GM21360 (cell line): Measurements from ENCODE around the gene AHRR.
A peak's percentile ranks its signal among the peaks of the same experiment; 100 is the strongest.

ENCODE experiments used
- ATAC-seq: cut with Tn5 transposase; IDR thresholded peaks from one replicate; pipeline ENCODE4 v1.9.1; 2021; ENCODE audit warnings: mild to moderate bottlenecking, moderate library complexity; ENCODE audit not compliant: unreplicated experiment

The AHRR gene

GRCh38 chr5:318931-319601, 2.4 kb upstream of the AHRR start:
- ATAC-seq: no peak

GRCh38 chr5:320524-321229, 837 bp upstream of the AHRR start:
- ATAC-seq: no peak

GRCh38 chr5:321726-322251, 275 bp downstream of the AHRR start:
- peak; percentile 3 for ATAC-seq

- no peak for ATAC-seq
Measured at GRCh38 chr5:322281-322941, 897 bp downstream of the AHRR start.

- ATAC-seq: no peak
Measured at GRCh38 chr5:322942-323879, 1.7 kb downstream of the AHRR start.

GRCh38 chr5:324736-325612, 3.5 kb downstream of the AHRR start:
- ATAC-seq: no peak

GRCh38 chr5:326109-326508, 4.6 kb downstream of the AHRR start:
- ATAC-seq: no peak

GRCh38 chr5:329121-329735, 7.7 kb downstream of the AHRR start:
- ATAC-seq: no peak

- ATAC-seq: no peak
Measured at GRCh38 chr5:329768-330167, 8.3 kb downstream of the AHRR start.

GRCh38 chr5:332843-333242, 11.3 kb downstream of the AHRR start:
- ATAC-seq: no peak

- no peak for ATAC-seq
Measured at GRCh38 chr5:333945-334344, 12.4 kb downstream of the AHRR start.

GRCh38 chr5:334903-335739, 13.6 kb downstream of the AHRR start:
- no peak for ATAC-seq

- ATAC-seq: no peak
Measured at GRCh38 chr5:335740-336038, 14.2 kb downstream of the AHRR start.

- ATAC-seq: no peak
Measured at GRCh38 chr5:337563-338130, 16.1 kb downstream of the AHRR start.

GRCh38 chr5:342501-343460, 21.3 kb downstream of the AHRR start:
- ATAC-seq: no peak

- no peak for ATAC-seq
Measured at GRCh38 chr5:343461-344401, 22.2 kb downstream of the AHRR start.
